Endothelial cell of umbilical vein (primary cell): ENCODE measurements around the gene BTLA.

Experiments used
- EZH2 ChIP-seq: IDR thresholded peaks from 2 replicates; pipeline ENCODE4 v1.6.1; 2012; ENCODE audit warnings: borderline replicate concordance, low read depth, mild to moderate bottlenecking, moderate library complexity, low read length, inconsistent platforms; ENCODE audit not compliant: severe bottlenecking
- GATA2 ChIP-seq: IDR thresholded peaks from 2 replicates; pipeline ENCODE4 v1.7.0; 2011; ENCODE audit warnings: low read depth, mild to moderate bottlenecking, moderate library complexity, mixed read lengths, low read length; ENCODE audit not compliant: insufficient read length, insufficient read depth
- JUN ChIP-seq: IDR thresholded peaks from 2 replicates; pipeline ENCODE4 v1.6.1; 2011; ENCODE audit warnings: borderline replicate concordance, low read depth; ENCODE audit not compliant: insufficient read length, insufficient read depth
- MAX ChIP-seq: IDR thresholded peaks from 2 replicates; pipeline ENCODE4 v1.6.1; 2011; ENCODE audit not compliant: insufficient read depth, insufficient read length
- POLR2A ChIP-seq: IDR thresholded peaks from 2 replicates; pipeline ENCODE4 v1.6.1; 2012; ENCODE audit warnings: low read depth, mild to moderate bottlenecking, control low read depth, low read length
- POLR2AphosphoS5 ChIP-seq: IDR thresholded peaks from 2 replicates; pipeline ENCODE4 v1.6.1; 2012; ENCODE audit warnings: low read depth, mild to moderate bottlenecking, control low read depth, low read length, moderate library complexity; ENCODE audit not compliant: insufficient read depth
- TF ChIP-seq, protein P1 (sequence below), 2 donors: IDR thresholded peaks; 1 replicate in 1 of 2; 2 replicates in 1 of 2; pipeline ENCODE4 v1.5.1; 2011; ENCODE audit warnings: low read length in 2 of 2, mild to moderate bottlenecking in 2 of 2, moderate library complexity in 2 of 2, control low read depth in 1 of 2, inconsistent platforms in 1 of 2, low read depth in 1 of 2; ENCODE audit not compliant: insufficient read depth in 1 of 2; ENCODE audit errors: extremely low read depth in 1 of 2

- TF ChIP-seq MAX: no peak
- TF ChIP-seq, protein P1, sequence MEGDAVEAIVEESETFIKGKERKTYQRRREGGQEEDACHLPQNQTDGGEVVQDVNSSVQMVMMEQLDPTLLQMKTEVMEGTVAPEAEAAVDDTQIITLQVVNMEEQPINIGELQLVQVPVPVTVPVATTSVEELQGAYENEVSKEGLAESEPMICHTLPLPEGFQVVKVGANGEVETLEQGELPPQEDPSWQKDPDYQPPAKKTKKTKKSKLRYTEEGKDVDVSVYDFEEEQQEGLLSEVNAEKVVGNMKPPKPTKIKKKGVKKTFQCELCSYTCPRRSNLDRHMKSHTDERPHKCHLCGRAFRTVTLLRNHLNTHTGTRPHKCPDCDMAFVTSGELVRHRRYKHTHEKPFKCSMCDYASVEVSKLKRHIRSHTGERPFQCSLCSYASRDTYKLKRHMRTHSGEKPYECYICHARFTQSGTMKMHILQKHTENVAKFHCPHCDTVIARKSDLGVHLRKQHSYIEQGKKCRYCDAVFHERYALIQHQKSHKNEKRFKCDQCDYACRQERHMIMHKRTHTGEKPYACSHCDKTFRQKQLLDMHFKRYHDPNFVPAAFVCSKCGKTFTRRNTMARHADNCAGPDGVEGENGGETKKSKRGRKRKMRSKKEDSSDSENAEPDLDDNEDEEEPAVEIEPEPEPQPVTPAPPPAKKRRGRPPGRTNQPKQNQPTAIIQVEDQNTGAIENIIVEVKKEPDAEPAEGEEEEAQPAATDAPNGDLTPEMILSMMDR (IDR thresholded peaks at IDR 0.05; ENCODE audit: extremely low read depth in 1 of 2, insufficient read depth in 1 of 2, low read depth in 1 of 2, low read length in 2 of 2): no peak
- no peak for TF ChIP-seq POLR2AphosphoS5
- TF ChIP-seq POLR2A: no peak
- no peak for TF ChIP-seq EZH2
- TF ChIP-seq JUN: no peak
- TF ChIP-seq GATA2: no peak
Observed at GRCh38 chr3:112530573-112530972, 31.3 kb upstream of the BTLA start.
